H1 (cell line): Measurements from ENCODE around the gene CYP1A2. TPM values are rescaled to one million over a fixed set of nuclear protein-coding genes. Genes with fewer than 3 reads are reported as not detected.

Experiments used
- CHD1 ChIP-seq: IDR thresholded peaks from 2 replicates; pipeline ENCODE4 v1.6.1; 2012; ENCODE audit warnings: low read depth, low read length, improper control_type of control experiment
- CREB1 ChIP-seq: IDR thresholded peaks from 2 replicates; pipeline ENCODE4 v1.6.1; 2012; ENCODE audit warnings: inconsistent platforms
- E2F6 ChIP-seq: IDR thresholded peaks from 2 replicates; pipeline ENCODE4 v1.6.1; 2012; ENCODE audit warnings: inconsistent platforms
- EGR1 ChIP-seq: IDR thresholded peaks from 2 replicates; pipeline ENCODE4 v1.6.1; 2011; ENCODE audit warnings: low read depth, low read length, borderline replicate concordance
- KDM1A ChIP-seq: fragments of 200-600, 300-600 bp; sonication (generic); IDR thresholded peaks from 2 replicates; pipeline ENCODE4 v1.7.1; 2016; ENCODE audit warnings: mild to moderate bottlenecking, low read length, borderline replicate concordance
- MAX ChIP-seq: IDR thresholded peaks from 2 replicates; pipeline ENCODE4 v1.6.1; 2012; ENCODE audit warnings: inconsistent platforms
- NRF1 ChIP-seq: IDR thresholded peaks from 2 replicates; pipeline ENCODE4 v1.6.1; 2011; ENCODE audit warnings: mild to moderate bottlenecking, low read depth, low read length, improper control_type of control experiment
- PHF8 ChIP-seq: fragments of 200-600 bp; sonication (generic); conservative IDR thresholded peaks from 2 replicates; pipeline ENCODE4 v1.7.1; 2012; ENCODE audit warnings: low read depth, mild to moderate bottlenecking, inconsistent platforms, low read length, moderate library complexity
- RBBP5 ChIP-seq: IDR thresholded peaks from 2 replicates; pipeline ENCODE4 v1.7.1; 2012; ENCODE audit warnings: low read depth, mild to moderate bottlenecking, inconsistent platforms, low read length, moderate library complexity, borderline replicate concordance
- RFX5 ChIP-seq: IDR thresholded peaks from 2 replicates; pipeline ENCODE4 v1.6.1; 2011; ENCODE audit warnings: low read depth, low read length, improper control_type of control experiment, borderline replicate concordance
- SIN3A ChIP-seq, 2 experiments: IDR thresholded peaks in 1 of 2; conservative IDR thresholded peaks in 1 of 2; 2 replicates each; pipeline ENCODE4 v1.6.1; 2011 to 2012; ENCODE audit warnings: low read length in 2 of 2, improper control_type of control experiment in 1 of 2, low read depth in 1 of 2, mild to moderate bottlenecking in 1 of 2
- SRF ChIP-seq: IDR thresholded peaks from 2 replicates; pipeline ENCODE4 v1.6.1; 2011; ENCODE audit warnings: mild to moderate bottlenecking, low read depth, low read length, moderate library complexity
- SUZ12 ChIP-seq: fragments of 200-600 bp; sonication (generic); IDR thresholded peaks from 2 replicates; pipeline ENCODE4 v1.6.1; 2012; ENCODE audit warnings: mild to moderate bottlenecking, inconsistent platforms, low read length, moderate library complexity, mixed read lengths
- TCF12 ChIP-seq: IDR thresholded peaks from 2 replicates; pipeline ENCODE4 v1.6.1; 2011; ENCODE audit warnings: low read depth, mild to moderate bottlenecking, low read length
- polyA plus RNA-seq, 7 experiments: library from polyadenylated mRNA; depleted of rRNA in 3 of 7; stranded (reverse) in 5 of 7; unstranded in 2 of 7; fragments of >200 nt in 5 of 7; fragments of 200-250 nt in 2 of 7; gene quantifications; 1 replicate in 5 of 7; 2 replicates in 1 of 7; 4 replicates in 1 of 7; pipeline versions ENCODE4 v1.2.1 to v1.2.3, GENCODE V29; 2011 to 2013; ENCODE audit warnings: missing spikeins in 2 of 7, mixed read lengths in 2 of 7
- total RNA-seq: library from RNA; stranded (reverse); fragmentation: NEBNext Ultra II Directional; extraction: Animal tissue kit (Norgen Biotek cat#: 25700); gene quantifications from 2 replicates; pipeline ENCODE4 v1.2.1, GENCODE V29; 2021

CYP1A2 gene
- total and polyA plus RNA-seq, 2 of the 8 experiments (the other 6 are each of a cell fraction or from before 2014, with no cell fraction given): not detected

- TF ChIP-seq RBBP5 (no peak; the same call in 1 of the 2 replicates), SIN3A (conservative IDR thresholded peaks at IDR 0.05 in 1 of 2, IDR thresholded peaks at IDR 0.05 in 1 of 2; ENCODE audit: low read depth in 1 of 2, low read length in 2 of 2) (no peak), TCF12 (0 out of 2 replicates have a peak, but pooled peaks have one; percentile 11), SRF (no peak), RFX5 (no peak), EGR1 (0 out of 2 replicates have a peak, but pooled peaks have one; percentile 40), NRF1 (peak; percentile 41), CREB1 (peak; percentile 45; the same call in 1 of the 2 replicates), MAX (peak; percentile 14; the same call in 1 of the 2 replicates), KDM1A (peak; percentile 40), SUZ12 (peak; percentile 52; the same call in 1 of the 2 replicates), PHF8 (peak; percentile 45; the same call in 1 of the 2 replicates), CHD1 (no peak), E2F6 (peak; percentile 79)
These were observed 33.0 kb downstream of the CYP1A2 start, which contains the start of gene CSK (continued) for GRCh38 chr15:74781431-74782258.
